HG03442 (cell line): ENCODE measurements around the gene NCKAP5.

Experiments
- ATAC-seq: cut with Tn5 transposase; IDR thresholded peaks from one replicate; pipeline ENCODE4 v1.9.1; 2021; ENCODE audit warnings: mild to moderate bottlenecking, moderate library complexity; ENCODE audit not compliant: unreplicated experiment

Gene NCKAP5

GRCh38 chr2:133123393-133123792 is 444.9 kb downstream of the NCKAP5 start:
- no peak for ATAC-seq

DNA sequence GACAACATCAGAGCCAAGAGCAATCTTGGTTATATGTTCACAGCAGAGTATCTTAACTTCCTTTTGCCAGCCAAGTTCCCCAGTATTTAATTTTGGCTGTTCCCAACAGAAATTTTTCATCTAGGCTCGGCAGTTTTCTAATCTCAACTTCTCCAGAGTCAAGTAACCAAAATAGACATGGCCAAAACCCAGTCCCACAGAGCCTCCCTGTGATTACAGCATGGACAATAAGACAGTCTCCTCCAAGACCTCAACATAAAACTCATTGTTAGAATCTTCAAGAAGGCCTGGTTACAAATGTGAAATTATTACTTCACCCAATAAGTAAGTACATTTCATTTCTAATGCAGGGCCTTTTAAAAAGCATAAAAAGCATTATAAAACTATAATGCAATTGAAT is 445.7 kb downstream of the NCKAP5 start:
- no peak for ATAC-seq

- no peak for ATAC-seq
Observed at GRCh38 chr2:133120310-133120709, 448.0 kb downstream of the NCKAP5 start.

DNA sequence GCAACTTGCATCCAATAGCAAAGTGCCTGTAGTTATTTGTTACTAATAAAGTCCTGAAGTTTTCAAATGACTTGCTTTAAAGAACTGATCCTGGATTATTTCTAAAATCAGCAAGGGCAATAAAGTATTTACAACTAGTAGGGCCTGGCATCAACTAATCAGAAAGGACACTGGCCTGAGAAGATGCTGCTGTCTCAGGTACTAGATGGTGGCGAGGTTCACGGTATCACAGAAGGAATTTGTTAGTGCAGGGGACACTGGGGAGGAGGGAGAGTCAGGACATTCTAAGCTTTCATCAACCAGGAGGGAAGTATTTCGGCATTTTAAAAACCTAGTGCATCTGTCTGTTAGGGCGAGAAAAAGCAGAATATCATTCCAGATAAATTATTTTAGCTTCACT is 458.1 kb downstream of the NCKAP5 start:
- no peak for ATAC-seq

DNA sequence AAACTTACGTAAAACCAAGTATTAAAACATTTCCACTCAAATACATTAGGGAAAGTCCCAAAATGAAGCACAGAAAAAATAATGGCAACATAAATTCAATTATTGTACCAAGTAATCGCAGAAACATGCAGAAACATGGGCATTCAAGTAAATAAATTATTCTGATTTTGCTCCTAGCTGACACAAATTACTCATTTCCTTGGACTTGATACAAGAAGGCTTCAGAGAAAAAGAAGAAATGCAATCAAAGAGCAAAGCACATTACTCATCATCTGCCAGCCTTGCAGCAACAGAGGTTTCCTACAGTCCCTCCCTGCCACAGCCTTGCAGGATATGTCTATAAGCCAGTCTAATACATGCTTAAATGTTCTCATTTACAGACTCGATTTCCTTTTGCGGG is 458.5 kb downstream of the NCKAP5 start:
- ATAC-seq: no peak

GRCh38 chr2:133107058-133107815 is 461.0 kb downstream of the NCKAP5 start:
- no peak for ATAC-seq

GRCh38 chr2:133104871-133105270 is 463.4 kb downstream of the NCKAP5 start:
- ATAC-seq: no peak

DNA sequence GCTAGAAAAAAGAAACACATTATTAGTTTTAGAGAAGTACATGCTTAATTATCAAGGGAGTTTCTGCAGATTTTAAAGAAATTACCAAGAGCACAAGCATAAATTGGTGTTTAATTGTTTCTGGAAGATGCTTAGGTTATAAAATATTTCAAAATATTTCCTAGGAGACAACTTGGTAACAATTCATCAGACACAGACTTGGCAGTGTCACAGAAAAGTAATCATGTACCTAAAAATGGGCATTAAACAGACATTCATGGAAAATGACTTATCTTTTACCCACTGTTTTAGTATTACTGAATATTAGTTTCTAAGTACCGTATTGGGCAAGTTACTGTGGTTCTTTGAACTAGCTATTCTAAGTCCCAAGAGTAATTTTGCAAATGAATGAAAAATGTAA is 469.5 kb downstream of the NCKAP5 start:
- no peak for ATAC-seq

- no peak for ATAC-seq
Observed at GRCh38 chr2:133097666-133098065, 470.6 kb downstream of the NCKAP5 start.

DNA sequence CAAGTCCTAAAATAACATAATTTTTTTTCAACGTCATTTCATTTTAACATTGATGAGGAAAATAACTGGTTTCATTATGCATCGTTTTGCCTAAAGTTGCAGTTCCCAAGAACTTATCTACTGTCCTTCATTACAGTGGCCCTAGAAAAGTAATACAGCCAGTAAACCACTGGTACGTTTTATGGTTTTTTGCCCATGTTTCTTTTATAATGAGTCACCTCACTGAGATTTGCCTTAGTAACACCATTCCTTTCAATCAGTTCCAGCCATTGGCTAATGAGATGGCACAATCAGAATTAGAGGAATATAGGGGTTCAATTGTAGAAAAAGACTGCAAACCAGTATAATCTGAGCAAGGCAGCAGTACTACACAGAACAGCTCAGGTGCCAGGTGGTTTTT is 475.7 kb downstream of the NCKAP5 start:
- ATAC-seq: no peak

GRCh38 chr2:133090358-133090757 is 477.9 kb downstream of the NCKAP5 start:
- ATAC-seq: no peak

GRCh38 chr2:133086176-133086575 is 482.1 kb downstream of the NCKAP5 start:
- ATAC-seq: no peak

- ATAC-seq: no peak
Observed at GRCh38 chr2:133085646-133086045, 482.6 kb downstream of the NCKAP5 start.

- ATAC-seq: no peak
Observed at GRCh38 chr2:133082034-133082433, 486.2 kb downstream of the NCKAP5 start.

DNA sequence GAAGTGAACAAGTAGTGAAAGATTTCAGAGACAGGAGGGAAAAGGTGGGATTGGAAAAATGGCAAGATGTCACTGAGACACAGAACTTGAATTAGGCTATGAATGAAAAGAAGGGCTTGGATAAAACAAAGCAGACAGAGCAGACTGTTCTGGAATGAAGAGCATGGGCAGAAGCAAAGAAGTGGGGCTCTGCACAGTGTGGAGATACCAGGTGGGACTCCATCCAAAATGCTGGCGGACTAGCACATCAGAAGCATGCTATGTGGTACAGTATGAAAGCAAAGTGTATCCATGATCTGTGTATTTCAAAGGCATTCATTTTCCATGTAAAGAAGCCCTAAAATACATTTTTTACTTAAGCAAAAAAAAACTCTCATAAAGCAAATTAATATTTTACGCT is 487.4 kb downstream of the NCKAP5 start:
- no peak for ATAC-seq

GRCh38 chr2:133078667-133079411 is 489.4 kb downstream of the NCKAP5 start:
- ATAC-seq: no peak

GRCh38 chr2:133077269-133077822 is 490.9 kb downstream of the NCKAP5 start:
- no peak for ATAC-seq

- no peak for ATAC-seq
Observed at GRCh38 chr2:133072837-133073694, 495.2 kb downstream of the NCKAP5 start.

GRCh38 chr2:133063775-133064174 is 504.5 kb downstream of the NCKAP5 start:
- no peak for ATAC-seq

DNA sequence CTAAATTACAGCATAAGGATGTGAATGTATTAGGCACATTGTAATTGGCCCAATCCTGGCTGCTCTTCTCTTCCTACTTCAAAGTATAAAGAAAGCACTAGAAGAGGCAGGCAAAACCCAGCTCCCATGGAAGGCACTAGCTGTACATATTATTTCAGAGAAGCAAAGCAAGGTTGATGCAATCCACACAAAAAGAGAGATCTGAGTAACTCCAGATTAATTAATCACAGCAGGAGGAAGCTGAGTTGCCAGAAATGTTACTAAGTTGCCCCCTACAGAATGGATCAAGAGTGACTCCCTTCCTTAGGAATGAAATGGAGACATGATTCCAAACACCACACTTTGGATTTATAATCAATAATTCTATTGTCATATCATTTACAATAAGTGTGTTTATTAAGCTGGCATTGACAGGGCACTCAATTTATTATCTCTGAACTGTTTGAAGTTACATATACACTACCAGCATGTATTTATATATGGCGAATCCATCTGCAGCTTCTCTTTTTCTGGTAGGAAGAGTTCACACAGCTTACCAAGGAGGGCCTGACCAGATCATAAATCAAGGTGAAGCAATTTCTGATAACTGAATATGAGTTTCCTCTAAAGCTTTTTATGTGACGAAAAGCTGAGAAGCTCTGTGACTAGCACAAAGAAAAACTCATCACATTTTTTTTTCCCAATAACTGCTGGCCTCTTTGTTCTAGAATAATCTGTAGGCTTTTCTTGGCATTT is 505.2 kb downstream of the NCKAP5 start:
- no peak for ATAC-seq
